GM21447 (cell line): ENCODE measurements around the gene ME3.

ENCODE experiments used
- ATAC-seq: cut with Tn5 transposase; IDR thresholded peaks from one replicate; pipeline ENCODE4 v1.9.1; 2021; ENCODE audit not compliant: unreplicated experiment

ME3 gene

DNA sequence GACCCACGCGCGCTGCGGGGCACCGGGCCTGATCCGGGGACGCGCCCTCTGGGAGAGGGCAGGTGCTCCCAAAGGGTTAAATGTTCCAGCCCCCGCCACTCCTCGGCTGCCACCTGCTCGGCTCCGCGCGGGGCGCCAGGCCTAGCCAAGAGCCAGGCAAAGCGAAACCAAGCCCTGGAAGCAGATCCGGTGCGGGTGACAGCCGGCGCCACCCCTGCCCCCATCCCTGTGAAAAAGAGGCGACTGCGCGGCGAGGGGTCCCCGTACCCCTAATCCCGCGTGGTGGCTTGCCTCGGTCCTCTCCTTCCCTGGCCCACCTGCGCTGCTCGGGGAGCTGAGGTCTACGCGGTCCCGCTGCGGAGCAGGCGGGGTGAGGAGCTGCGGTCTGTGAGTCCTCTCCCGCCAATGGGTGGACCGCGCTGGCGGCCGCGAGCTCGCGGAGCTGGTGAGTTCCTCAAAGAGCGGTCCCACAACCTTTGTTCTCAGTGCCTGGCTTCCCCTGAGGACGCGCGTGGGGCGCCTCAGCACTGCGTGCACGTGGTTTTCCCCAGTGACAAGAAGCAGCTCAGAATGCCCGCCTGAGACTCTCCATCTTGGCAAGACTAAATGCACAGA is at the start of gene ME3:
Gene ME3 (minus strand): TSS at position 610 of the 615 bp plus-strand sequence.
- no peak for ATAC-seq

- ATAC-seq = no peak
These were observed 49.6 kb upstream of the ME3 start for GRCh38 chr11:86722006-86722405.

GRCh38 chr11:86720546-86720945 is 48.1 kb upstream of the ME3 start:
- no peak for ATAC-seq

DNA sequence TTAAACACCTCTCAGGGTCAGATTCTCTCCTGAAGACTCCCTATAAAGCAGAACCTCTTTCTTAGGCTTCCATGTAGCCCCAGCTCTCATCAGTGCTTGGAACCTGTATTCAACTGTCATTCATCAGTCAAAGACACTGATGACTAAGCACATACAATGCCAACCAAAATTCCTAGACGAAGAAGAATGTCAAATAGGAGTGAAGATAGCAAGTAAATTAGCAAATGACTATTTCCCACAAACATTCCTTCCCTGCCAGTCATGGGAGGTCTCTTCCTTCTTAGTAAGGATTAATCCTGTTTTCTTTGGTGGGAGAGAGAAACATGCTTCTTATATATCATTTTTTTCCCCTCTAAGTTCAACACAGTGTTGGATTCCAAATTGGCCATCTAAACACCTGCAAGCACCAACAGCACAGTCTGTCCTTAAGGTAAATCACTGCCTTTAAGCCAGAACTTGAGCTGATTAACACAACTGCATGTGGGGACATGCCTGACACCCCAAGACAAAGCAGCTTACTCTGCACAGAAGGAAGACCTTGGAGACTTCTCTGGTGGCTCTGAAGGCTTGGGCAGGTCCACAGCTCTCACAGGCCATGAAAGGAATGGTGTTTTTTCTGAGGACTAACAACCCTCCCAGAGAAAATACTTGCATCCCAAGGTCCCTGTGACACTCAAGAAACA is 47.5 kb upstream of the ME3 start:
- ATAC-seq = no peak

DNA sequence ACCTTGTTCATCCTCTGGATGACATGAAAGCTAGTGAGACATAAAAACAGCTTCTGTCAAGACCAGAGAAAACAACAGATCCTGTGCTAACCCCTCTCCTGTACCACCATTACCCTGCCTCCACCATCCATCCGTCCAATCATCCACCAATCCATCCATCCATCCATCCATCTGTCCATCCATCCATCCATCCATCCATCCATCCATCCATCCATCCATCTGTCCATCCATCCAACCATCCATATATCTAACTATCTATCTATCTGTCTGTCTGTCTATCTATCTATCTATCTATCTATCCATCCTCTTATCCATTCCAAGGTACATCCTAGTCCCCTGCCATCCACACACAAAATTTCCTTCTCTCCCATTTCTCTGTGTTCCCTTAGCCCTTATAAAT is 46.6 kb upstream of the ME3 start:
- ATAC-seq = no peak

DNA sequence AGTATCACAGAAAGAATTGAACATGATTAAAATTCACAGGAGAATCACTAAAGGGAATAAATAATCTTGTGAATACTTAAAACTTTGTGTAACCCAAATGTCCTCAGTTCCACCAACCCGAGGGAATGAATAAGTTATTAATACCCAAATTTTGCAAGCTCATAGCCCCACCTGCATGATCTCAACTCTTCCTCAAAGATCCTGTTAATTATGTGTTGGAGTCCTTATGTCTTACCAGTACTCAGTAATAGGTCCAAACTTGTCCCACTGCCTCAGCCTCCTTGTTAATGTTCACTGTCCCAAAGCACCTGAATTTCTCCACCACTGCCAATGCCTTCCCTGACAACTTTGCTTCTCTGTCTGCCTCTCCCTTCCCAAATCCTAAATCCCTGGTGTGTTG is 46.1 kb upstream of the ME3 start:
- ATAC-seq = no peak

DNA sequence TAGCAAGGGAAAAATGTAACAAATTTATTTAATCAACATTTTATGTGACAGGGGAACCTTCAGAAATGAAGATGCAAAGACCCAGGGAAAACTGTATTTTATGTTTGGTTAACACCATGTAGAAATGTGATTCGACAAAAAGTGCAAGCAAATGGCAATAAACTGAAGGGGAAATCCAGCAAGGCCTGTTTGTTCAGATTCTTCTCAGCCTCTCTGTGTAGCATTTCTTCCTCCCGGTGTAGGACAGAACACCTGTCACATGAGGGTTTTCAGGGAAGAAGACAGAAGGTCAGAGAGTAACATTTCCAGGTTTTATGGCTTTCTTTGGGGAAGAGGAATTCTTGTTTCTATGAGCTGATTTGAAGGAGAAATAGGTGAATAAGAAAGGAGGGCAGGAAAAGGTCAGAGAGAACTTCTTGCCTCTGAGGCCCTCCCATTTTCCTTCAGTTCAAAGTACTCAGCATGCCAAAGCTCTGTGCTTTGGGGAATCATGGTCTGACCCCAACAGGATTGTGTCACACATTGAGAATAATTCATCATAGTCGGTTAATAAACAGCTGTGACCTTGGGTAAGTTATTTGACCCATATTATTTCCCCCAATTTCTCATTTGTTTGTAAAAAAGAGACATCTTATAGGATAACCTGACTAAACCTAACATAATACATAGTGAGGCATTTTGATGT is 45.5 kb upstream of the ME3 start:
- no peak for ATAC-seq

DNA sequence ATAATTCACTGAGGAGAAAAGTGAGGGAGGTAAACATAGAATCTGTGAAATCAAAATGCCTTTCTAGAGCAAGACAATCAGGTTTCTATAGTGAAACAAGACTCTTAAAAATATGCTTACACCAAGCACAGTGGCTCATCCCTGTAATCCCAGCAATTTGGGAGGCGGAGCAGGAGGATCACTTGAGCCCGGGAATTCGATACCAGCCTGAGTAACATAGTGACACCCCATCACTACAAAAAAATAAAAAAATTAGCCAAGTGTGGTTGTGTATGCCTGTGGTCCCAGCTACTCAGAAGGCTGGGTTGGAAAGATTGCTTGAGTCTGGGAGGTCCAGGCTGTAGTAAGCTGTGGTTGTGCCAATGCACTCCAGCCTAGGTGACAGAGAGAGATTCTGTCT is 43.2 kb upstream of the ME3 start:
- no peak for ATAC-seq

GRCh38 chr11:86713552-86713951 is 41.1 kb upstream of the ME3 start:
- no peak for ATAC-seq

DNA sequence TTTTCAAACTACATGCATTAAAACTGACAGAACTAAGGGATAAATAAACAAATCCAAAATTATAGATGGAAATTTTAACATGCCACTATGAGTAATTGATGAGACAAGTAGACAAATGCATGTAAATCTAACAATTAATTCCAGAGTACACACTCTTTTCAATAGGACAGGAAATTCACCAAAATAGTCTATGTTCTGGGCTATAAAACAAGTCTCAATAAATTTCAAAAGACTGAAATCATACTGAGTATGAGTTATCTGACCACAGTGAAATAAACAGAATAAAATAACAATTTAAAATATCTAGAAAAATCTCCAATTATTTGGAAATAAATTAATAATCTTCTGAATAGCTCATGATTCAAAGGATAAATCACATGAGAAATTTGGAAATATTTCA is 38.5 kb upstream of the ME3 start:
- ATAC-seq = no peak

DNA sequence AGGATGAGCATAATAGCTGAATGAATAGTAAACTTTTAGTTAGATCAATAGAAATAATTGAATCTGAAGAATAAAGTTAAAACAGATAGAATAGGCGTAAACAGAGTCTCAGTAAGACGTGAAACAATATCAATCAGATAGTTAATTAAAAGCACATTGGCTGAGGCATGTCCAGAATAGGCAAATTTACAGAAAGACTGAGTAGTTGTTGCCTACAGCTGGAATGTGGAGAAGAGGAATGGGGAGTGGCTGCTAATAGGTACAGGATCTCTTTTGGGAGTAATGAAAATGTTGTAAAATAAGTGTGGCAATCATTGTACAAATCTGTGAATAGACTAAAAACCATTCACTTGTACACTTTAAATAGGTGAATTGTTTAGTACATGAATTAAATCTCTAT is 36.3 kb upstream of the ME3 start:
- ATAC-seq = no peak

GRCh38 chr11:86706338-86707131 is 34.1 kb upstream of the ME3 start:
- ATAC-seq = no peak

DNA sequence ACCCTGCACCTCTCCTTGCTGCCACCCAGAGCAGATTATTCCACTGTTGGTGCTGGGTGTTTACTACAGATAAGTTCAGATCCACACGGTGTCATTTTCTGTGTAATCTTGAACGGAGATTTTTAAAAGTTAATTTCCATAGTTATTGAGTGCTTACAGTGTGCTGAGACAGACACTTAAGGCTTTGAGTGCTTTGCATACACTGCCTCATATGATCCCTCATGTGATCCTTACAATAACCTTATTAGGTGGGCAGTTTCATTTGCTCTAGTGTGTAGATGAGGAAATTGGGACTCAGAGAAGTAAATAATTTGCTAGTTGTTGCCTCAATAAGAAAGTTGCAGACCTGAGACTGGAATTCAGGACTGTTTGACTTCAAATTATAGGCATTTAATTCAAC is 32.3 kb upstream of the ME3 start:
- ATAC-seq = no peak

DNA sequence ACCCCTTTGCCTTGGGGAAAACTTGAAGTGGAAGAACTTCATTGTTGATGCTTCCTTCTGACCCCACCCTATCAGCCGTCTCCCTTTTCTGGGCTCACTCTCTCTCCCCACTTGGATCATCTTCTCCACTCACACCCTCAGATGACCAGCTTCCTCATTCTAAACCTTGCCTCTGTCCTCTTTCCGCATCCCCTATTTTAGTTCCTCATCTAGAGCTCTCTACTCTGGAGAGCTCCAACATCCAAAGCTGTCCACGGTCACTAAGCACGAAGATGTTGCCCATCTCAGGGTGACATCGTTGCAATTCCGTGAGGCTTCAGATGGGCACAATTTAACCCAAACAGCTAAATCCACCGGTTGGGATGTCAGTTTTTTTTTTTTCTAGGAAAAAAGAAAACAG is 31.6 kb upstream of the ME3 start:
- ATAC-seq = no peak

DNA sequence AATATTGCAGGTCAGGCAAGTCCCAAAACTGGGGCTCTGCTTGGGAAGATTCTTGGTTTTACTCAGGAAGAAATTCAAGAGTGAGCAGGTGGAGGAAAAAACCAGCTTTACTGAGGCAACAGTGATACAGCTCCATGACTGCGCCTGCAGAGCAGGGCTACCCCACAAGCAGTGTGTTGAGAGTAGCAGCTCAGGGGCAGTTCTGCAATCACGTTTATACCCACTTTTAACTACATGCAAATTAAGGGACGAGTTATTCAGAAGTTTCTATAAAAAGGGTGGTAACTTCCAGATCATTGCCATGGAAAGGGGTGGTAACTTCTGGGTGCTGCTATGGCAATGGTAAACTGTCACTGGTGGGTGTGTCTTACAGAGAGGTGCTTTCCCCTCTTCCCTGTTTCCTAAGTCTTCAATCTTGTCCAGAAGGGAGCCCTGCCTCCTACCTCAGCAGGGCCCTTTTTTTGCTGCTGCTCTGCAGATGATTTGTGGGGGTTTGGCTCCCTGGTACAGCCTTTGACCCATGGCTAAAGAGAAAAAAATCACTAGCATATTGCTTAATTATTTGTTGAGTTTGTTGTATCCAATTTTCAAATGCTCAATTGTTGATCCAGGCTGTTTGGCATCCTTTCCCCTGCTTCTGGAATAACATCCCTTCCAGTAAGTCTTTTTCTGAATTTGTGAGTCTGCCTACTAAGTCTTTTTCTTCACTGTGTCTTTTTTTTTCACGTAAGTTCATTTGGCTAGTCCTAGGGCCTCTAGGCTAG is 30.0 kb upstream of the ME3 start:
- ATAC-seq = no peak

- no peak for ATAC-seq
These were observed 26.8 kb upstream of the ME3 start for GRCh38 chr11:86699040-86699791.

GRCh38 chr11:86698639-86699038 is 26.2 kb upstream of the ME3 start:
- ATAC-seq = no peak

DNA sequence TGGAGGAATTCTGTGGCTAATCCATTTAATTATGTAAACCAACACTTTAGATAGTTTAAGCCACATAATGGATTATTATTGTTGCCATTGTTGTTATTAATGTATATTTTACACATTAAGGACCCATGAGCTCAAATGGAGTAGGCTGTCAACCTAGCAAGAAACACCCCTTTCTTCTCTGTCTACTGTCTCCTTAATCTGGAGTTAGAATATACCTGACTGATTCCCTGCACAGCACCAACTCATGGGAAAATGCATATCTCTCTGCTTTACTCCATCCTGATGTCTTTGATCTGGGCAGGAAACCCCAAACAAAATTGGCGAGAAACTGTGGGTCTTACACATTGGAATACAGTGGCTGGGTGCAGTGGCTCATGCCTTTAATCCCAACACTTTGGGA is 24.0 kb upstream of the ME3 start:
- no peak for ATAC-seq

- no peak for ATAC-seq
These were observed 23.6 kb upstream of the ME3 start for GRCh38 chr11:86696004-86696403.

- ATAC-seq = no peak
These were observed 23.0 kb upstream of the ME3 start for GRCh38 chr11:86695373-86695772.
